ENCODE data around the gene ZFPM1. TPM values are rescaled to one million over a fixed set of nuclear protein-coding genes. Genes with fewer than 3 reads are reported as not detected.

The ZFPM1 gene
- total RNA-seq, 1 experiment from 2014 or later: 3.9 TPM

DNA sequence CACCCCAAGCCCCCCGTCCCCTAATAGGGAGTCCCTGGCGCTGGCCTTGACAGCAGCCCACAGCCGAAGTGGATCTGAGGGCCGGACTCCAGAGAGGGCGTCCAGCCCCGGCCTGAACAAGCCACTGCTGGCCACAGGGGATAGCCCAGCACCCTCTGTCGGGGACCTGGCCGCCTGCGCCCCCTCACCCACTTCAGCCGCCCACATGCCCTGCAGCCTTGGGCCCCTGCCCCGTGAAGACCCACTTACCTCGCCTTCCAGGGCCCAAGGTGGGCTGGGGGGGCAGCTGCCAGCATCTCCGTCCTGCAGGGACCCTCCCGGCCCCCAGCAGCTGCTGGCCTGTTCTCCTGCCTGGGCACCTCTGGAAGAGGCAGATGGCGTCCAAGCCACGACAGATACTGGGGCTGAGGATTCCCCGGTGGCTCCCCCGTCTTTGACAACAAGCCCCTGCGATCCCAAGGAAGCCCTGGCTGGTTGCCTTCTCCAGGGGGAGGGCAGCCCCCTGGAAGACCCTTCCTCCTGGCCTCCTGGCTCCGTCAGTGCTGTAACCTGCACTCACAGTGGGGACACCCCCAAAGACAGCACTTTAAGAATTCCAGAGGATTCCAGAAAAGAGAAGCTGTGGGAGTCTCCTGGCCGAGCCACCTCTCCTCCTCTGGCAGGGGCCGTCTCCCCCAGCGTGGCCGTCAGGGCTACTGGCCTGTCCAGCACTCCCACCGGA, 19.3 kb upstream of the ZFPM1 start:
- BruUV-seq (replicated peaks): no TSS peak
- CTCF ChIA-PET: no interaction called here
- H3K4me3 ChIP-seq (ENCODE audit: low read depth in 2 of 2, low read length in 2 of 2): no peak overlapping the region
- no peaks in the 10 kb centered on the region for H3K9me3 ChIP-seq (ENCODE audit: control insufficient read depth, insufficient read depth, low read depth, low read length)
- ATAC-seq (no peak), DNase-seq (ENCODE audit: low read depth, low spot score) (no peak)
- H3K36me3 ChIP-seq (ENCODE audit: control insufficient read depth, insufficient read depth, low read length): no peaks in the 10 kb centered on the region
- TF ChIP-seq TCF7L2 (IDR thresholded peaks at IDR 0.05; ENCODE audit: low read depth, low read length): no peak
- no peak for TF ChIP-seq SIN3A (IDR thresholded peaks at IDR 0.05; ENCODE audit: borderline replicate concordance, insufficient read depth, low read depth, low read length)
- TF ChIP-seq POLR2AphosphoS5 (IDR thresholded peaks at IDR 0.05; ENCODE audit: low read depth, low read length): no peak
- TF ChIP-seq CTCF (IDR thresholded peaks at IDR 0.05): no peak
- TF ChIP-seq REST (IDR thresholded peaks at IDR 0.05; ENCODE audit: insufficient read depth in 1 of 2, low read depth in 2 of 2, low read length in 1 of 2): no peak
- H3K27ac ChIP-seq (ENCODE audit: low read length): no peak overlapping the region
- POLR2A ChIA-PET: no interaction called here
- in situ Hi-C loops (cut with HindIII; ENCODE audit: low pct_unique_long_range_greater_than_20kb, low sequenced_read_pairs): no loop called here
- intact Hi-C loops (cut with micrococcal nuclease; ENCODE audit: unreplicated experiment): no loop called here
- no peaks in the 10 kb centered on the region for H3K27me3 ChIP-seq (ENCODE audit: control insufficient read depth, insufficient read depth, low read length)
- H3K4me1 ChIP-seq (ENCODE audit: control insufficient read depth, insufficient read depth, low read length): no peaks in the 10 kb centered on the region

DNA sequence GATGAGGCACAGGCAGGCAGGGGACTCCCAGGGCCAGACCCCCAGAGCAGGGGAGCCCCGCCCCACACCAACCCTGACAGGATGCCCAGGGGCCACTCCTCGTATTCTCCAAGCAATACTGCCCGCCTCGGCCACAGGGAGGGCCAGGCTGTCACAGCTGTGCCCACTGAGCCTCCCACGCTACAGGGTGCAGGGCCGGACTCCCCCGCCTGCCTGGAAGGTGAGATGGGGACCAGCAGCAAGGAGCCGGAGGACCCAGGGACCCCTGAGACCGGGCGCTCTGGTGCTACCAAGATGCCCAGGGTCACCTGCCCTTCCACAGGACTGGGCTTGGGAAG, 18.8 kb upstream of the ZFPM1 start:
- Histone ChIP-seq H3K4me3 (ENCODE audit: low read depth in 2 of 2, low read length in 2 of 2) (no peak overlapping the region), H3K9me3 (ENCODE audit: control insufficient read depth, insufficient read depth, low read depth, low read length) (no peaks in the 10 kb centered on the region), H3K4me1 (ENCODE audit: control insufficient read depth, insufficient read depth, low read length) (no peaks in the 10 kb centered on the region), H3K27me3 (ENCODE audit: control insufficient read depth, insufficient read depth, low read length) (no peaks in the 10 kb centered on the region), H3K27ac (ENCODE audit: low read length) (no peak overlapping the region), H3K36me3 (ENCODE audit: control insufficient read depth, insufficient read depth, low read length) (no peaks in the 10 kb centered on the region)
- ATAC-seq (no peak), DNase-seq (ENCODE audit: low read depth, low spot score) (no peak)
- intact Hi-C loops (cut with micrococcal nuclease; ENCODE audit: unreplicated experiment): no loop called here
- POLR2A ChIA-PET: no interaction called here
- CTCF ChIA-PET: no interaction called here
- in situ Hi-C loops (cut with HindIII; ENCODE audit: low pct_unique_long_range_greater_than_20kb, low sequenced_read_pairs): no loop called here
- no TSS peak for BruUV-seq (replicated peaks)
- TF ChIP-seq CTCF (IDR thresholded peaks at IDR 0.05) (no peak), POLR2AphosphoS5 (IDR thresholded peaks at IDR 0.05; ENCODE audit: low read depth, low read length) (no peak), TCF7L2 (IDR thresholded peaks at IDR 0.05; ENCODE audit: low read depth, low read length) (no peak), SIN3A (IDR thresholded peaks at IDR 0.05; ENCODE audit: borderline replicate concordance, insufficient read depth, low read depth, low read length) (no peak), REST (IDR thresholded peaks at IDR 0.05; ENCODE audit: insufficient read depth in 1 of 2, low read depth in 2 of 2, low read length in 1 of 2) (no peak)

Data from Panc1 (cell line).